Measurements from ENCODE around the gene ZNF70. TPM values are rescaled to one million over a fixed set of nuclear protein-coding genes. Genes with fewer than 3 reads are reported as not detected.
A peak's percentile ranks its signal among the peaks of the same experiment; 100 is the strongest.

Gene ZNF70
- total and polyA plus RNA-seq, 2 of the 13 experiments (the other 11 are each of a cell fraction or from before 2014, with no cell fraction given), result 0.62 to 3.6 TPM

DNA sequence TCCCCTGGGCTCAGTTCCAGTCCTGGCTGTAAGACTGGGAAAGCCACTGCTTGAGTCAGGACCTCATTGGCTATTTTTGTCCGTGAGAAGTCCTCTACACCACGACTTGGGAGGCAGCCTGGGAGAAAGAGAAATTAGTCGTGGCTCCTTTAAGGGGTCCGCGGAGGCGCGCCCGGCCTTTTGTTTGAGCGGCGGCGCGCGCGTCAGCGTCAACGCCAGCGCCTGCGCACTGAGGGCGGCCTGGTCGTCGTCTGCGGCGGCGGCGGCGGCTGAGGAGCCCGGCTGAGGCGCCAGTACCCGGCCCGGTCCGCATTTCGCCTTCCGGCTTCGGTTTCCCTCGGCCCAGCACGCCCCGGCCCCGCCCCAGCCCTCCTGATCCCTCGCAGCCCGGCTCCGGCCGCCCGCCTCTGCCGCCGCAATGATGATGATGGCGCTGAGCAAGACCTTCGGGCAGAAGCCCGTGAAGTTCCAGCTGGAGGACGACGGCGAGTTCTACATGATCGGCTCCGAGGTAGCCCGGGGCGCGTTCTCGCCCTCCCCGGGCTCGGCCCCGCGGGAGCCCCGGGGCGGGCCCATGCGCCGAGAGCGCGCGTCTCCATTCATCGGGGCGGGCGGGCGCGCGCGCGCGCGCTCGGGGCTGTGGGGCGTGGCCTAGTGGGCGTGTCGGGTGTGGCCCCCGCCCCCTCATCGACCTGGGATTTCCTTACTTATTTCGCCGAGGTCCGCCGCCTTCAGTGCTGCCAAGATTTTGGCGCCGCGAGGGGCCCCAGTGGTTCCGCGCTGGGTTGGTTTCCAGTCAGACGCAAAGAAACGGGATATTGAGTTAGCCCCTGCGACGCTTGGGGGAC is 36.1 kb upstream of the ZNF70 start, which contains the start of gene SMARCB1 (continued):
- TF ChIP-seq THAP9 (CRISPR knock-in tag; IDR thresholded peaks at IDR 0.05; ENCODE audit: borderline replicate concordance) (no peak), PRMT3 (CRISPR knock-in tag; IDR thresholded peaks at IDR 0.05; ENCODE audit: borderline replicate concordance, low read depth) (no peak), SCMH1 (CRISPR knock-in tag; IDR thresholded peaks at IDR 0.05; ENCODE audit: borderline replicate concordance) (no peak), NCOA1 (CRISPR knock-in tag; IDR thresholded peaks at IDR 0.05) (no peak), ZNF160 (CRISPR knock-in tag; IDR thresholded peaks at IDR 0.05) (no peak), STAT5B (CRISPR knock-in tag; IDR thresholded peaks at IDR 0.05) (no peak), TCF12 (IDR thresholded peaks at IDR 0.05) (no peak), TCF12 (CRISPR knock-in tag; IDR thresholded peaks at IDR 0.05) (peak; percentile 69; the same call in 1 of the 2 replicates), SMAD9 (CRISPR knock-in tag; IDR thresholded peaks at IDR 0.05) (no peak), MBNL3 (CRISPR knock-in tag; conservative IDR thresholded peaks at IDR 0.05) (no peak), ZNF709 (CRISPR knock-in tag; IDR thresholded peaks at IDR 0.05) (no peak), CSRNP1 (CRISPR knock-in tag; IDR thresholded peaks at IDR 0.05) (peak; percentile 77; the same call in 1 of the 2 replicates), DR1 (CRISPR knock-in tag; IDR thresholded peaks at IDR 0.05) (no peak; the same call in 1 of the 2 replicates)
- TF ChIP-seq, protein P1, sequence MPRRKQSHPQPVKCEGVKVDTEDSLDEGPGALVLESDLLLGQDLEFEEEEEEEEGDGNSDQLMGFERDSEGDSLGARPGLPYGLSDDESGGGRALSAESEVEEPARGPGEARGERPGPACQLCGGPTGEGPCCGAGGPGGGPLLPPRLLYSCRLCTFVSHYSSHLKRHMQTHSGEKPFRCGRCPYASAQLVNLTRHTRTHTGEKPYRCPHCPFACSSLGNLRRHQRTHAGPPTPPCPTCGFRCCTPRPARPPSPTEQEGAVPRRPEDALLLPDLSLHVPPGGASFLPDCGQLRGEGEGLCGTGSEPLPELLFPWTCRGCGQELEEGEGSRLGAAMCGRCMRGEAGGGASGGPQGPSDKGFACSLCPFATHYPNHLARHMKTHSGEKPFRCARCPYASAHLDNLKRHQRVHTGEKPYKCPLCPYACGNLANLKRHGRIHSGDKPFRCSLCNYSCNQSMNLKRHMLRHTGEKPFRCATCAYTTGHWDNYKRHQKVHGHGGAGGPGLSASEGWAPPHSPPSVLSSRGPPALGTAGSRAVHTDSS (CRISPR knock-in tag; conservative IDR thresholded peaks at IDR 0.05), result no peak
- TF ChIP-seq, protein P2, sequence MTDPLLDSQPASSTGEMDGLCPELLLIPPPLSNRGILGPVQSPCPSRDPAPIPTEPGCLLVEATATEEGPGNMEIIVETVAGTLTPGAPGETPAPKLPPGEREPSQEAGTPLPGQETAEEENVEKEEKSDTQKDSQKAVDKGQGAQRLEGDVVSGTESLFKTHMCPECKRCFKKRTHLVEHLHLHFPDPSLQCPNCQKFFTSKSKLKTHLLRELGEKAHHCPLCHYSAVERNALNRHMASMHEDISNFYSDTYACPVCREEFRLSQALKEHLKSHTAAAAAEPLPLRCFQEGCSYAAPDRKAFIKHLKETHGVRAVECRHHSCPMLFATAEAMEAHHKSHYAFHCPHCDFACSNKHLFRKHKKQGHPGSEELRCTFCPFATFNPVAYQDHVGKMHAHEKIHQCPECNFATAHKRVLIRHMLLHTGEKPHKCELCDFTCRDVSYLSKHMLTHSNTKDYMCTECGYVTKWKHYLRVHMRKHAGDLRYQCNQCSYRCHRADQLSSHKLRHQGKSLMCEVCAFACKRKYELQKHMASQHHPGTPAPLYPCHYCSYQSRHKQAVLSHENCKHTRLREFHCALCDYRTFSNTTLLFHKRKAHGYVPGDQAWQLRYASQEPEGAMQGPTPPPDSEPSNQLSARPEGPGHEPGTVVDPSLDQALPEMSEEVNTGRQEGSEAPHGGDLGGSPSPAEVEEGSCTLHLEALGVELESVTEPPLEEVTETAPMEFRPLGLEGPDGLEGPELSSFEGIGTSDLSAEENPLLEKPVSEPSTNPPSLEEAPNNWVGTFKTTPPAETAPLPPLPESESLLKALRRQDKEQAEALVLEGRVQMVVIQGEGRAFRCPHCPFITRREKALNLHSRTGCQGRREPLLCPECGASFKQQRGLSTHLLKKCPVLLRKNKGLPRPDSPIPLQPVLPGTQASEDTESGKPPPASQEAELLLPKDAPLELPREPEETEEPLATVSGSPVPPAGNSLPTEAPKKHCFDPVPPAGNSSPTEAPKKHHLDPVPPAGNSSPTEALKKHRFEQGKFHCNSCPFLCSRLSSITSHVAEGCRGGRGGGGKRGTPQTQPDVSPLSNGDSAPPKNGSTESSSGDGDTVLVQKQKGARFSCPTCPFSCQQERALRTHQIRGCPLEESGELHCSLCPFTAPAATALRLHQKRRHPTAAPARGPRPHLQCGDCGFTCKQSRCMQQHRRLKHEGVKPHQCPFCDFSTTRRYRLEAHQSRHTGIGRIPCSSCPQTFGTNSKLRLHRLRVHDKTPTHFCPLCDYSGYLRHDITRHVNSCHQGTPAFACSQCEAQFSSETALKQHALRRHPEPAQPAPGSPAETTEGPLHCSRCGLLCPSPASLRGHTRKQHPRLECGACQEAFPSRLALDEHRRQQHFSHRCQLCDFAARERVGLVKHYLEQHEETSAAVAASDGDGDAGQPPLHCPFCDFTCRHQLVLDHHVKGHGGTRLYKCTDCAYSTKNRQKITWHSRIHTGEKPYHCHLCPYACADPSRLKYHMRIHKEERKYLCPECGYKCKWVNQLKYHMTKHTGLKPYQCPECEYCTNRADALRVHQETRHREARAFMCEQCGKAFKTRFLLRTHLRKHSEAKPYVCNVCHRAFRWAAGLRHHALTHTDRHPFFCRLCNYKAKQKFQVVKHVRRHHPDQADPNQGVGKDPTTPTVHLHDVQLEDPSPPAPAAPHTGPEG (CRISPR knock-in tag; IDR thresholded peaks at IDR 0.05), result peak; percentile 81
- TF ChIP-seq, protein P3, sequence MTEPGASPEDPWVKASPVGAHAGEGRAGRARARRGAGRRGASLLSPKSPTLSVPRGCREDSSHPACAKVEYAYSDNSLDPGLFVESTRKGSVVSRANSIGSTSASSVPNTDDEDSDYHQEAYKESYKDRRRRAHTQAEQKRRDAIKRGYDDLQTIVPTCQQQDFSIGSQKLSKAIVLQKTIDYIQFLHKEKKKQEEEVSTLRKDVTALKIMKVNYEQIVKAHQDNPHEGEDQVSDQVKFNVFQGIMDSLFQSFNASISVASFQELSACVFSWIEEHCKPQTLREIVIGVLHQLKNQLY (CRISPR knock-in tag; IDR thresholded peaks at IDR 0.05), result no peak
